Endothelial cell of umbilical vein (primary cell): ENCODE data around the gene PRKD1. TPM values are rescaled to one million over a fixed set of nuclear protein-coding genes. Genes with fewer than 3 reads are reported as not detected.

ENCODE experiments used
- BruUV-seq: library from RNA; stranded (reverse); fragments of 400-500 nt; replicated peaks from 2 replicates; lab custom pipeline; 2021; lab: Mats Ljungman, UMichigan
- CTCF ChIA-PET: fragments of 300-600, 350-600 bp; sonication (Branson Sonifier 250); formaldehyde crosslinking; loops from one replicate; lab custom pipeline; 2021; ENCODE audit warnings: antibody characterized with exemption, inconsistent platforms; lab: Charles Lee
- POLR2A ChIA-PET: fragments of 300-600, 350-600 bp; sonication (Branson Sonifier 250); formaldehyde crosslinking; loops from one replicate; lab custom pipeline; 2021; ENCODE audit warnings: antibody characterized with exemption, inconsistent platforms; lab: Charles Lee
- DNase-seq: peaks from one replicate; pipeline ENCODE4 v3.0.0-alpha.2; 2011; ENCODE audit warnings: low read depth, low spot score
- FAIRE-seq: peaks from 2 replicates; lab custom pipeline; 2011; peaks lifted over from hg19 to GRCh38; lab: Jason Lieb, UNC
- H2AFZ ChIP-seq: 2 replicates; pipeline ENCODE4 v1.6.0; 2012; ENCODE audit warnings: low read depth, low read length, control low read depth, inconsistent platforms
- H3K27ac ChIP-seq: 2 replicates; pipeline ENCODE4 v1.5.1; 2011; ENCODE audit warnings: low read depth, mild to moderate bottlenecking, control low read depth, low read length, moderate library complexity; ENCODE audit not compliant: insufficient read depth
- H3K27me3 ChIP-seq, 2 experiments: 2 replicates each; pipeline versions ENCODE4 v1.6.0 to v1.6.1; 2011; ENCODE audit warnings: low read length in 2 of 2, mixed read lengths in 1 of 2; ENCODE audit not compliant: control insufficient read depth in 2 of 2, insufficient read depth in 2 of 2
- H3K36me3 ChIP-seq, 2 experiments: 2 replicates in 1 of 2; 3 replicates in 1 of 2; pipeline ENCODE4 v1.5.1; 2011; ENCODE audit warnings: low read length in 2 of 2, mild to moderate bottlenecking in 1 of 2, moderate library complexity in 1 of 2; ENCODE audit not compliant: control insufficient read depth in 2 of 2, insufficient read depth in 2 of 2; ENCODE audit errors: extremely low read depth in 1 of 2
- H3K4me1 ChIP-seq: 3 replicates; pipeline ENCODE4 v1.5.1; 2011; ENCODE audit warnings: mild to moderate bottlenecking, low read length; ENCODE audit not compliant: control insufficient read depth, insufficient read depth; ENCODE audit errors: extremely low read depth
- H3K4me2 ChIP-seq: 2 replicates; pipeline ENCODE4 v1.6.1; 2011; ENCODE audit warnings: low read length, control low read depth, mixed read lengths; ENCODE audit not compliant: insufficient read depth
- H3K4me3 ChIP-seq, 3 experiments: fragments of 200-600 bp in 1 of 3; sonication (generic), shearing (Covaris generic) in 1 of 3; replicated peaks in 1 of 3; 2 replicates each; pipeline ENCODE4 v1.5.1; 2011 to 2016; ENCODE audit warnings: control low read depth in 3 of 3, low read length in 3 of 3, mild to moderate bottlenecking in 2 of 3, inconsistent platforms in 1 of 3, low read depth in 1 of 3, moderate library complexity in 1 of 3; ENCODE audit not compliant: insufficient read depth in 1 of 3
- H3K79me2 ChIP-seq: 2 replicates; pipeline ENCODE4 v1.6.0; 2012; ENCODE audit warnings: low read length, inconsistent platforms; ENCODE audit not compliant: control insufficient read depth, insufficient read depth
- H3K9ac ChIP-seq: replicated peaks from 2 replicates; pipeline ENCODE3; 2011; ENCODE audit warnings: low read length, control low read depth; ENCODE audit not compliant: insufficient read depth; ENCODE audit errors: extremely low read depth
- H3K9me1 ChIP-seq: replicated peaks from 3 replicates; pipeline ENCODE4 v1.6.0; 2011; ENCODE audit warnings: mild to moderate bottlenecking, low read length; ENCODE audit not compliant: control insufficient read depth, insufficient read depth; ENCODE audit errors: extremely low read depth
- H3K9me3 ChIP-seq: replicated peaks from 2 replicates; pipeline ENCODE4 v1.5.1; 2012; ENCODE audit warnings: low read length, inconsistent platforms; ENCODE audit not compliant: control insufficient read depth, insufficient read depth
- H4K20me1 ChIP-seq: replicated peaks from 2 replicates; pipeline ENCODE3; 2011; ENCODE audit warnings: mild to moderate bottlenecking, low read length; ENCODE audit not compliant: control insufficient read depth, insufficient read depth; ENCODE audit errors: extremely low read depth
- EZH2 ChIP-seq: IDR thresholded peaks from 2 replicates; pipeline ENCODE4 v1.6.1; 2012; ENCODE audit warnings: borderline replicate concordance, low read depth, mild to moderate bottlenecking, moderate library complexity, low read length, inconsistent platforms; ENCODE audit not compliant: severe bottlenecking
- FOS ChIP-seq: IDR thresholded peaks from 2 replicates; pipeline ENCODE4 v1.6.1; 2011; ENCODE audit warnings: mild to moderate bottlenecking, low read length, moderate library complexity, borderline replicate concordance; ENCODE audit not compliant: insufficient read depth
- GATA2 ChIP-seq: IDR thresholded peaks from 2 replicates; pipeline ENCODE4 v1.7.0; 2011; ENCODE audit warnings: low read depth, mild to moderate bottlenecking, moderate library complexity, mixed read lengths, low read length; ENCODE audit not compliant: insufficient read length, insufficient read depth
- JUN ChIP-seq: IDR thresholded peaks from 2 replicates; pipeline ENCODE4 v1.6.1; 2011; ENCODE audit warnings: borderline replicate concordance, low read depth; ENCODE audit not compliant: insufficient read length, insufficient read depth
- MYC ChIP-seq: IDR thresholded peaks from one replicate; pipeline ENCODE4 v1.6.1; 2011; ENCODE audit warnings: mild to moderate bottlenecking, low read depth, low read length
- POLR2A ChIP-seq: IDR thresholded peaks from 2 replicates; pipeline ENCODE4 v1.6.1; 2012; ENCODE audit warnings: low read depth, mild to moderate bottlenecking, control low read depth, low read length
- POLR2AphosphoS5 ChIP-seq: IDR thresholded peaks from 2 replicates; pipeline ENCODE4 v1.6.1; 2012; ENCODE audit warnings: low read depth, mild to moderate bottlenecking, control low read depth, low read length, moderate library complexity; ENCODE audit not compliant: insufficient read depth
- dilution Hi-C: fragments of 300-500 bp; cut with MboI; formaldehyde crosslinking; loops from one replicate; pipeline ENCODE4 v1.15.0; 2019; ENCODE audit warnings: low sequenced_read_pairs; ENCODE audit not compliant: extremely low pct_ligation_motif_present
- intact Hi-C: fragments of 100-400 bp; cut with micrococcal nuclease; formaldehyde crosslinking; loops from one replicate; pipeline ENCODE4 v1.10.0; 2022
- polyA plus RNA-seq, 4 experiments: library from polyadenylated mRNA; depleted of rRNA in 3 of 4; stranded (reverse) in 3 of 4; unstranded in 1 of 4; fragments of >200 nt; gene quantifications; 2 replicates each; pipeline versions ENCODE4 v1.2.1 to v1.2.3, GENCODE V29; 2011 to 2012; ENCODE audit warnings: missing spikeins in 1 of 4
- total RNA-seq: library from RNA; stranded (reverse); gene quantifications from 2 replicates; pipeline ENCODE4 v1.2.3, GENCODE V29; 2021
- TF ChIP-seq, protein P1 (sequence below), 2 donors: IDR thresholded peaks; 1 replicate in 1 of 2; 2 replicates in 1 of 2; pipeline ENCODE4 v1.5.1; 2011; ENCODE audit warnings: low read length in 2 of 2, mild to moderate bottlenecking in 2 of 2, moderate library complexity in 2 of 2, control low read depth in 1 of 2, inconsistent platforms in 1 of 2, low read depth in 1 of 2; ENCODE audit not compliant: insufficient read depth in 1 of 2; ENCODE audit errors: extremely low read depth in 1 of 2
- TF ChIP-seq, protein P2 (sequence below): IDR thresholded peaks from 2 replicates; pipeline ENCODE4 v1.6.1; 2011; ENCODE audit not compliant: insufficient read depth, insufficient read length

The PRKD1 gene
- total and polyA plus RNA-seq, 2 donors (not counting 3 experiments of a cell fraction or from before 2014, with no cell fraction given), result 3.9 to 10.9 TPM

DNA sequence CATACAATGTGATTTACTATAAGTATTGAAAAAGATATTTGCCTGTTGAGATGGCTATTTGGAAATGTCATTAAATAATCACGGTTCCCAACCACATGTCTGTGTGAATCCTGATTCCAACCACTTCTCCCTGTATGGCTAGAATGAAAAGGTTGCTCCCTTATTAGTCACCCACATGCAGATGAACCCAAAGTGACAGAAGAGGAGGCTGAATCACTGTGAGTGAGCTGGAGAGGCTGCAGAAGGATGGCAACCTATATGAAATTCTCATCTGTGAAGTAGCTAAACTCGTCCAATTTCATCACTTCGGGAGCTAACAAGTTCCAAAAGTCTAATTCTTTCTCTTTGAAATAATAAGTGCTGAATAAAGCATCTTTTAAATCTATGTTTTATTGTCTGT, 300.5 kb downstream of the PRKD1 start:
- no peak overlapping the region for H3K4me2 ChIP-seq
- no peaks in the 10 kb centered on the region for H3K27me3 ChIP-seq
- H3K9ac ChIP-seq, result no peak overlapping the region
- no peak for DNase-seq
- H3K9me1 ChIP-seq, result no peaks in the 10 kb centered on the region
- H3K79me2 ChIP-seq, result no peaks in the 10 kb centered on the region
- no peaks in the 10 kb centered on the region for H3K9me3 ChIP-seq
- no peak overlapping the region for H3K4me3 ChIP-seq
- H3K4me1 ChIP-seq, result no peaks in the 10 kb centered on the region
- H4K20me1 ChIP-seq, result no peaks in the 10 kb centered on the region
- no TSS peak for BruUV-seq
- intact Hi-C loops, result no loop called here
- dilution Hi-C loops, result no loop called here
- CTCF ChIA-PET, result interaction anchor here (2.1 kb wide), 1 partner anchor 9 kb away, joined by 8 read pairs; no protein-coding TSS in a partner anchor
- no peak for FAIRE-seq
- TF ChIP-seq JUN (no peak), MYC (no peak)
- POLR2A ChIA-PET, result no interaction called here
- no peak overlapping the region for H3K27ac ChIP-seq
- no peak overlapping the region for H2AFZ ChIP-seq
- no peaks in the 10 kb centered on the region for H3K36me3 ChIP-seq

GRCh38 chr14:29618323-29619067, 309.2 kb downstream of the PRKD1 start:
- Histone ChIP-seq H3K36me3 (no peaks in the 10 kb centered on the region), H3K9ac (no peak overlapping the region), H3K4me3 (no peak overlapping the region), H3K9me3 (no peaks in the 10 kb centered on the region), H4K20me1 (no peaks in the 10 kb centered on the region), H3K27ac (no peak overlapping the region), H3K9me1 (no peaks in the 10 kb centered on the region), H2AFZ (no peak overlapping the region), H3K27me3 (no peaks in the 10 kb centered on the region), H3K4me2 (no peak overlapping the region), H3K4me1 (no peaks in the 10 kb centered on the region), H3K79me2 (no peaks in the 10 kb centered on the region)
- no TSS peak for BruUV-seq
- CTCF ChIA-PET, result interaction anchor here (1.6 kb wide), 1 partner anchor 9 kb away, joined by 8 read pairs; no protein-coding TSS in a partner anchor
- no peak for DNase-seq
- no peak for FAIRE-seq
- dilution Hi-C loops, result no loop called here
- POLR2A ChIA-PET, result interaction anchor here (0.8 kb wide), 1 partner anchor 162 kb away, joined by 3 read pairs; no protein-coding TSS in a partner anchor
- intact Hi-C loops, result no loop called here
- TF ChIP-seq MYC, result no peak
- TF ChIP-seq, protein P1, sequence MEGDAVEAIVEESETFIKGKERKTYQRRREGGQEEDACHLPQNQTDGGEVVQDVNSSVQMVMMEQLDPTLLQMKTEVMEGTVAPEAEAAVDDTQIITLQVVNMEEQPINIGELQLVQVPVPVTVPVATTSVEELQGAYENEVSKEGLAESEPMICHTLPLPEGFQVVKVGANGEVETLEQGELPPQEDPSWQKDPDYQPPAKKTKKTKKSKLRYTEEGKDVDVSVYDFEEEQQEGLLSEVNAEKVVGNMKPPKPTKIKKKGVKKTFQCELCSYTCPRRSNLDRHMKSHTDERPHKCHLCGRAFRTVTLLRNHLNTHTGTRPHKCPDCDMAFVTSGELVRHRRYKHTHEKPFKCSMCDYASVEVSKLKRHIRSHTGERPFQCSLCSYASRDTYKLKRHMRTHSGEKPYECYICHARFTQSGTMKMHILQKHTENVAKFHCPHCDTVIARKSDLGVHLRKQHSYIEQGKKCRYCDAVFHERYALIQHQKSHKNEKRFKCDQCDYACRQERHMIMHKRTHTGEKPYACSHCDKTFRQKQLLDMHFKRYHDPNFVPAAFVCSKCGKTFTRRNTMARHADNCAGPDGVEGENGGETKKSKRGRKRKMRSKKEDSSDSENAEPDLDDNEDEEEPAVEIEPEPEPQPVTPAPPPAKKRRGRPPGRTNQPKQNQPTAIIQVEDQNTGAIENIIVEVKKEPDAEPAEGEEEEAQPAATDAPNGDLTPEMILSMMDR (IDR thresholded peaks at IDR 0.05; ENCODE audit: extremely low read depth in 1 of 2, insufficient read depth in 1 of 2, low read depth in 1 of 2, low read length in 2 of 2), result no peak
- no peak for TF ChIP-seq POLR2AphosphoS5
- TF ChIP-seq EZH2, result no peak
- no peak for TF ChIP-seq FOS
- no peak for TF ChIP-seq GATA2
- TF ChIP-seq JUN, result no peak
- no peak for TF ChIP-seq POLR2A
- TF ChIP-seq, protein P2, sequence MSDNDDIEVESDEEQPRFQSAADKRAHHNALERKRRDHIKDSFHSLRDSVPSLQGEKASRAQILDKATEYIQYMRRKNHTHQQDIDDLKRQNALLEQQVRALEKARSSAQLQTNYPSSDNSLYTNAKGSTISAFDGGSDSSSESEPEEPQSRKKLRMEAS, result no peak
